22Rv1 (cell line): ENCODE measurements around the gene TOR4A.

ENCODE experiments used
- H3K27ac ChIP-seq: fragments of 450-650 bp; 2 replicates; pipeline ENCODE4 v1.5.1; 2017
- CTCF ChIP-seq: fragments of 450-650 bp; IDR thresholded peaks from 2 replicates; pipeline ENCODE4 v1.5.1; 2017; ENCODE audit warnings: mild to moderate bottlenecking
- ZFX ChIP-seq: fragments of 450-650 bp; IDR thresholded peaks from 2 replicates; pipeline ENCODE4 v1.6.1; 2017; ENCODE audit warnings: antibody characterized with exemption, borderline replicate concordance

The TOR4A gene

GRCh38 chr9:137330689-137331088, 53.2 kb downstream of the TOR4A start:
- TF ChIP-seq CTCF (no peak), ZFX (no peak)
- H3K27ac ChIP-seq, result no peak overlapping the region

GRCh38 chr9:137331929-137332328, 54.4 kb downstream of the TOR4A start:
- no peak overlapping the region for H3K27ac ChIP-seq
- TF ChIP-seq ZFX (no peak), CTCF (no peak)
